HUES6 (cell line): ENCODE data around the gene KDM2B.

Experiments
- H3K27ac ChIP-seq: 2 replicates; pipeline ENCODE4 v1.7.0; 2013; ENCODE audit warnings: low read depth, mild to moderate bottlenecking, low read length, inconsistent platforms
- H3K27me3 ChIP-seq: 2 replicates; pipeline ENCODE4 v1.6.1; 2013; ENCODE audit warnings: low read length; ENCODE audit not compliant: control insufficient read depth, insufficient read depth
- H3K36me3 ChIP-seq: 2 replicates; pipeline ENCODE4 v1.6.1; 2013; ENCODE audit warnings: low read length; ENCODE audit not compliant: control insufficient read depth, insufficient read depth
- H3K4me1 ChIP-seq: 2 replicates; pipeline ENCODE4 v1.6.1; 2013; ENCODE audit warnings: low read length; ENCODE audit not compliant: control insufficient read depth, insufficient read depth
- H3K4me3 ChIP-seq: 2 replicates; pipeline ENCODE4 v1.5.1; 2013; ENCODE audit warnings: low read depth, low read length
- H3K9ac ChIP-seq: one replicate; pipeline ENCODE4 v1.6.1; 2013; ENCODE audit warnings: mild to moderate bottlenecking, low read length
- H3K9me3 ChIP-seq: 2 replicates; pipeline ENCODE4 v1.6.1; 2013; ENCODE audit warnings: low read depth, low read length; ENCODE audit not compliant: control insufficient read depth, insufficient read depth

KDM2B gene

DNA sequence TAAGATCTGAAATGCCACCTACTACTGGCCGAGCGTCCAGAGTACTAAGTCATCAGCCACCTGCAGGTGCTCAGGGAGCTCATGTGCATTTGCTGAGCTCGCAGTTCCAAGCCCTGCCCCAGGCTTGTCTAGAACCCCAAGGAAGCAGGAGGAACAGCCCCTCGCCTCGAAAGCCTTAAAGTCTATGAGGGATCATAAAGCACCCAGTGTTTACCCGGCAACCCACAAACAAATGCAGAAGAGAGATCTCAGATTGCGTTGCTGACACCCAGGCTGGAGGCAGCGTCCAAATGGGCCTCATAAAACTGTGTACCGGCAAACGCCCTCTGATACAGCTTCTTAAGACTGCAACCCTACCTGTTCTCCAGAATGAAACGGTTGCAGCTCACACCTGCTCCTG, 6.8 kb downstream of the KDM2B start:
- no peaks in the 10 kb centered on the region for H3K9me3 ChIP-seq
- no peak overlapping the region for H3K4me3 ChIP-seq
- peaks cover 29% of the 10 kb centered on the region for H3K4me1 ChIP-seq
- H3K27ac ChIP-seq, result no peak overlapping the region
- peaks cover 68% of the 10 kb centered on the region for H3K36me3 ChIP-seq
- no peak overlapping the region for H3K9ac ChIP-seq
- no peaks in the 10 kb centered on the region for H3K27me3 ChIP-seq

DNA sequence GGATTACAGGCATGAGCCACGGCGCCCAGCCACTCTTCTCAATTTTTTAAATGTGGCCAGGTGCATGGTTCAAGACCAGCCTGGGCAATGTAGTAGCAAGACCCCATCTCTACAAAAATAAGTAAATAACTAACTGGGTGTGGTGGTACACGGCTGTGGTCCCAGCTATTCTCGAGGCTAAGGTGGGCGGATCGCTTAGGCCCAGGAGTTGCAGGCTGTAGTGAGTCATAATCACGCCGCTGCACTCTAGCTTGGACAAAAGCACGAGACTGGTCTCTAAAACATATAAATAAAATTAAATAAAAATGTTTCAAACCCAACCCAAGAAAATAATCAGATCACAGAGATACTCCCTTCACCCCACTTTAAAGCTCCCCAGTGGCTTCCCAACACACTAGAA, 8.9 kb downstream of the KDM2B start:
- Histone ChIP-seq H3K27ac (no peak overlapping the region), H3K9ac (no peak overlapping the region), H3K4me1 (peaks cover 19% of the 10 kb centered on the region), H3K36me3 (peaks cover 86% of the 10 kb centered on the region), H3K27me3 (no peaks in the 10 kb centered on the region), H3K4me3 (no peak overlapping the region), H3K9me3 (no peaks in the 10 kb centered on the region)

DNA sequence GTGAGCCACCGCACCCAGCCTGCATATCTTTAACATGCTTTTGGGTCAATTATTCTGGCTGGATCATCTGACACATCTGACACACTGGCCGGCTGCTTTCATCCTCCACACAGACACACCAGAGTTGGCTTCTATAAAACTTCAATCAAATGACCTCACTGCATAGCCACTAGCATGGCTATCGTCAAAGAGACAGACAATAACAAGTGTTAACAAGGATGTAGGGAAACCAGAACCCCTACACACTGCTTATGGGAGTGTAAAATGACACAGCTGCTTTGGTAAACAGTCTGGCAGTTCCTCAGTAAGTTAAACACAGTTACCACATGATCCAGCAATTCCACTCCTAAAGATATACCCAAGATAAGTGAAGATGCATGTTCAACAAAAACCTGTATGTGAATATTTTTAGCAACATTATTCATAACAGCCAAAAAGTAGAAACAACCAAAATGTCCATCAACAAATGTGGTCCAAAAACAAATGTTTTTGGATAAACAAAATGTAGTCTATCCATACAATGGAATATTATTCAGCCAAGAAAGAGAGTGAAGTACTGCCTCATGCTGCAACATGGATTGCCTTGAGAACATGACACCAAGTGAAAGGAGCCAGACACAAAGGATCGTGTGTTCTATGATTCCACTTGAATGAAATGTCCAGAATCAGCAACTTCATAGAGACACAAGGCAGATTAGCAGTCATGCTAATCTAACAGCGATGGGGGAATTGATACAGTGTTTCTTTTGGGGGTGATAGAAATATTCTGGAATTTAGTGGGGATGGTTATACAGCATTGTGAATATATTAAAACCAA, 10.1 kb downstream of the KDM2B start:
- Histone ChIP-seq H3K36me3 (peaks cover 82% of the 10 kb centered on the region), H3K4me1 (peaks cover 7% of the 10 kb centered on the region)

DNA sequence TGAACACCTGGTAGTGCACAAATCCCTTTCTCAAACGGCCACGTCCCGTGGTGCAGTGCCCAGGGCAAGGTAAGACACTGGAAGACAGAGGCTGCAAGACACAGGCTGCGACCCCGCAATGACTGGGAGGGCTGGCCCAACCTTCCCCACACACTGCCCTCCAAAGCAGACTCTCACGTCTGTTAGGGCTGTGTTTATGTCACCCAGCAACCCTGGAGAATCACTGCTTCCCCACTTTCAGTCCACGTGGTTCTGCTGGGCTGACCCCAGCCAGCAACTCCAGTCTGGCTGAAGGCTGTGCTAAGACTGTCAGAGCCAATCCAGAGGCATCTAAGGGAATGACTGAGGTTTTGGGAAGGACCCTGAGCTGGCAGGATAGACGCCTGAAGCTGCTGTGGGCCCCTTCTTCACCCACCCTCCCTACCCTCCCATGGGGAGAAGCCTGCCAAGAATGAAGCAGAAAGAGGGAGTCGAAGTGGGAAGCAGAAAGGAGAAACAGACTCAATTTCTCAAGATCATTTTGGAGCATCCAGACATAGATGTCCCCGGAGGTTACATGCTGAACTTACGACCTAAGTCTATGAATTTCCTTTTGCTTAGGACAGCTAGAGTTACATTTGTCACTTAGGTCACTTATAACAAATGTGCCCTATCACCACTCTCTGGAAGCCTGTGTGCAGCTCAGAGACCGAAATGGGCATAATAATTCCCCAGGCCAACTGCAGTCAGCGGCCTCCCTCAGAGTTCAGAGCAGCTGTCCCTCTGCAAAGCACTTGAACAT, 11.7 kb downstream of the KDM2B start:
- Histone ChIP-seq H3K27ac (no peak overlapping the region), H3K27me3 (no peaks in the 10 kb centered on the region), H3K36me3 (peaks cover 74% of the 10 kb centered on the region), H3K4me3 (no peak overlapping the region), H3K9me3 (no peaks in the 10 kb centered on the region), H3K4me1 (no peaks in the 10 kb centered on the region; the same call in 1 of the 2 replicates), H3K9ac (no peak overlapping the region)

More for the DNA sequence above, 10.1 kb downstream of the KDM2B start:
- Histone ChIP-seq H3K27me3 (no peaks in the 10 kb centered on the region), H3K27ac (no peak overlapping the region), H3K9ac (no peak overlapping the region), H3K4me3 (no peak overlapping the region), H3K9me3 (no peaks in the 10 kb centered on the region)

DNA sequence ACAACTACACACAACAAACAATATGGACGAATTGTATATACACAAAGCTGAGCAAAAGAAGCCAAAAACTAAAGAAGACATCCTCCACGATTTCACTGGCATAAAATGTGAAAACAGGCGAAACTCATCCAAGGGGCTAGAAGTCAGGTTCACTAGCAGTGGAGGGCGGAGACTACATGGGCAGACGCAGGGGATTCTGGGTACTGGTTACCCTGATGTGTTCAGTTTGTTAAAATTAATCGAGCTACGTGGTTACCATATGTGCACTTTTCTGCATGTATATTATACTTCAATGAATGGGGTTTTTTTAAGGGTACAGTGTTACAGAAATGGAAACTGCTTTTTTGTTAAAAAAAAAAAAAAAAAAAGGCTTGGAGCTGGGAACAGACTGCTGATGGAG, 12.3 kb downstream of the KDM2B start:
- Histone ChIP-seq H3K9ac (no peak overlapping the region), H3K4me1 (no peaks in the 10 kb centered on the region; the same call in 1 of the 2 replicates), H3K27me3 (no peaks in the 10 kb centered on the region), H3K9me3 (no peaks in the 10 kb centered on the region), H3K36me3 (peaks cover 73% of the 10 kb centered on the region), H3K4me3 (no peak overlapping the region), H3K27ac (no peak overlapping the region)

DNA sequence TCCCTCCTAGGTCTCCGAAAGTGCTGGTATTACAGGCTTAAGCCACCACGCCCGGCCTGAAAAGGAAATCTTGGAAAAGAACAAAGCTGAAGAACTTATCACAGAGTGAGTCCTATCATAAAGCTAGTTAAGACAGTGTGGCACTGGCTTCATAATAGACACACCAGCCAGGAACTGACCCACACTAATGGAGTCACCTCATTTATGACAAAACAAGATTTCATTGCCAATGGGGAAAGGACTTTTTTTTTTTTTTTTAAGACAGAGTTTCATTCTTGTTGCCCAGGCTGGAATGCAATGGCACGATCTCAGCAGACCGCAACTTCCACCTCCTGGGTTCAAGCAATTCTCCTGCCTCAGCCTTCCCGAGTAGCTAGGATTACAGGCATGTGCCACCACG, 15.7 kb downstream of the KDM2B start:
- H3K9me3 ChIP-seq, result no peaks in the 10 kb centered on the region
- H3K4me1 ChIP-seq, result peaks cover 9% of the 10 kb centered on the region; the same call in 1 of the 2 replicates
- H3K27ac ChIP-seq, result no peak overlapping the region
- H3K4me3 ChIP-seq, result no peak overlapping the region
- H3K27me3 ChIP-seq, result no peaks in the 10 kb centered on the region
- peaks cover 63% of the 10 kb centered on the region for H3K36me3 ChIP-seq
- no peak overlapping the region for H3K9ac ChIP-seq

DNA sequence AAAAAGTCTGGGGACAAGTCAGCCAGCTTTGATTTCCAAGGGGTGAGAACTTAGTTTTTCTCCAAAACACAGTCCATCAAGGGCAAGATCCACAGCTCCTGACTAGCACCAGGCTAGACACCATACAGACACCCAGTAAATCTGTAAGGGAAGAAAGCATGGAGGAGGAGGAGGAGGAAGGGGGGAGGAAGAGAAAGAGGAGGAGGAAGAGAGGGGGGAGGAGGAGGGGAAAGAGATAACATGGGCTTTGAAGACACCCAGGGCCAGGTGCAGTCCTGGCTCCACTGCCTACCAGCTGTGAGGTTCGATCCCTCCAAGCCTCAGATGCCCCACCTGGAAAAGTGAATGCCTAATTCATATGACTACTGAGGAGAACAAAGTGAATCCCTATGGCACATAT, 18.3 kb downstream of the KDM2B start:
- Histone ChIP-seq H3K27ac (no peak overlapping the region), H3K9ac (no peak overlapping the region), H3K4me1 (peaks cover 9% of the 10 kb centered on the region; the same call in 1 of the 2 replicates), H3K9me3 (no peaks in the 10 kb centered on the region), H3K36me3 (peaks cover 57% of the 10 kb centered on the region), H3K27me3 (no peaks in the 10 kb centered on the region), H3K4me3 (no peak overlapping the region)

DNA sequence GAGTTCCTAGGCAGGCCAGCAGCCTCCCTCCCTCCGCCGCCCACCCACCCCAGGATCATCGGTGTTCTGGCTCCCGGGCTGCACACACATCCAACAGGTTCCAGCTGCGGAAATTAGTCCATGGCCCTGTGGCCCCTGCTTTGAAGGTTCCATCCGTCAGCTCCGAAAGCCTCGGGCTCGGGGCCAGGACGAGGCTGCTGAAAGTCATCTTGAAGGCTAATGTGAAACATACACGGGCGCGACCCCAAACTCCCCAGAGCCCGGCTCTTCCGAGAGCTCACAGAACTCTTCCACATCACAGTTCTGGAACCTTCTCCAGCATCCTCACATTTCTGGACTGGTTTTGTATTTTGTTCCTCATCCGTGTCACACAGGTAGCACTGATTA, 19.8 kb downstream of the KDM2B start:
- Histone ChIP-seq H3K4me1 (peaks cover 9% of the 10 kb centered on the region; the same call in 1 of the 2 replicates), H3K27me3 (no peaks in the 10 kb centered on the region), H3K36me3 (peaks cover 62% of the 10 kb centered on the region), H3K9me3 (no peaks in the 10 kb centered on the region), H3K27ac (no peak overlapping the region), H3K4me3 (no peak overlapping the region), H3K9ac (no peak overlapping the region)

DNA sequence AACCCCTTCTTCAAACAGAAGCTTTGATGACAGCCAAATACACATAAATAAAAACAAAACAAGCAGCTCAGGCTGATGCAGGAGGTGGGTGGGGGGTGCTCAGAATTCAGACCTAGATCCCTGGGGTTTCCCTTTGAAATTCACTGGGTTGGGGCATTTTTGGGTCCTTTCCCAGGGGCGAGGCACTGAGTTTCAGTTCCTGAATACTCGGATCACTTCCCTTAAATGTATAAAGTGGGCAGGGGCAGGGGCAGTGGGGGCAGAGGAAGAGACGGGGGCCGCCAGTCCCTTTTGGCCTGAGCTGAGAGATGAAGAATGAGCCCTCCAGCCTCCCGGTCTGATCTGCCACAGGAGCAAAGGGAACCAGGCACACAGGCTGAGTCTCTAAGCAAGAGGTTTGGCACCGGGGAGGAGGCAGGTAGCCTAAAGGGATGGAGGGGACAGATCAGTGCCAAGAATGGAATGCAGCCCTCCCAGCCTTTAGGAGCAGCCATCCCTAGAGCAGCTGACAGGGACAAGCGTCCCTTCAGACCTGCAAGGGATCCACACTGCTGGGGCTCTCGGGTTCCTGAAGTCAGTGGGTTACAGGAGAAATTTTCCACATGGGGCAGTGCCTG, 20.3 kb downstream of the KDM2B start:
- Histone ChIP-seq H3K4me1 (peaks cover 9% of the 10 kb centered on the region; the same call in 1 of the 2 replicates), H3K36me3 (peaks cover 63% of the 10 kb centered on the region), H3K4me3 (no peak overlapping the region)

DNA sequence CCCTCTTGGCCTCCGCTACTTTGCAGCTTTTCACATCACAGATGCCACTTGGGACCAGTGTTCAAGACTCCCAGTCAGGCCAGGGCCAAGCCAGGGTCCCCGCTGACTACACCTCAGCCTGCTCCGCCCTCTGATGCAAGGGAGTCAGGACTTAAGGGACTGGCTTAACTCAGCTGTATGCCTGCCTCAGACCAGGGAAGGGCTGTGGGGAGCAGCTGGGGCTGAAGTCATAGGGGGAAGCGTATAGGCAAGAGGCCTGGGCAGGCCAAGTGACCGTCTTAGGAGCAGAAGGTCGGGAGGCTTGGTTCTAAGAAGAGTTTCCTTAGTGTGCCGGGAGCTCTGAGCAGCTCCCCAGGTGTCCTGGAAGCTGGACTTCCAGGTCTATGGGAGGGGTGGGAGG, 21.9 kb downstream of the KDM2B start:
- peaks cover 9% of the 10 kb centered on the region; the same call in 1 of the 2 replicates for H3K4me1 ChIP-seq
- H3K27ac ChIP-seq, result 0 out of 2 replicates have a peak overlapping the region, but pooled peaks have one; percentile 43
- H3K27me3 ChIP-seq, result no peaks in the 10 kb centered on the region
- no peak overlapping the region for H3K9ac ChIP-seq
- H3K36me3 ChIP-seq, result peaks cover 65% of the 10 kb centered on the region
- H3K4me3 ChIP-seq, result no peak overlapping the region
- H3K9me3 ChIP-seq, result no peaks in the 10 kb centered on the region

More for the DNA sequence above, 20.3 kb downstream of the KDM2B start:
- no peak overlapping the region for H3K27ac ChIP-seq
- H3K27me3 ChIP-seq, result no peaks in the 10 kb centered on the region
- H3K9ac ChIP-seq, result no peak overlapping the region
- no peaks in the 10 kb centered on the region for H3K9me3 ChIP-seq
